D721Med (cell line): ENCODE measurements around the gene PTGS1.

Source experiments
- DNase-seq: peaks from one replicate; pipeline ENCODE4 v3.0.0; 2011; ENCODE audit warnings: low spot score; ENCODE audit not compliant: insufficient read length
- FAIRE-seq: peaks from 2 replicates; lab custom pipeline; 2011; peaks lifted over from hg19 to GRCh38; lab: Jason Lieb, UNC
- TF ChIP-seq, protein P1 (sequence below): IDR thresholded peaks from 2 replicates; pipeline ENCODE4 v1.5.1; 2012; ENCODE audit warnings: mild to moderate bottlenecking, control low read depth; ENCODE audit not compliant: insufficient read depth; ENCODE audit errors: missing control alignments

The PTGS1 gene

GRCh38 chr9:122372856-122373845, 2.3 kb downstream of the PTGS1 start:
- no peak for FAIRE-seq
- TF ChIP-seq, protein P1, sequence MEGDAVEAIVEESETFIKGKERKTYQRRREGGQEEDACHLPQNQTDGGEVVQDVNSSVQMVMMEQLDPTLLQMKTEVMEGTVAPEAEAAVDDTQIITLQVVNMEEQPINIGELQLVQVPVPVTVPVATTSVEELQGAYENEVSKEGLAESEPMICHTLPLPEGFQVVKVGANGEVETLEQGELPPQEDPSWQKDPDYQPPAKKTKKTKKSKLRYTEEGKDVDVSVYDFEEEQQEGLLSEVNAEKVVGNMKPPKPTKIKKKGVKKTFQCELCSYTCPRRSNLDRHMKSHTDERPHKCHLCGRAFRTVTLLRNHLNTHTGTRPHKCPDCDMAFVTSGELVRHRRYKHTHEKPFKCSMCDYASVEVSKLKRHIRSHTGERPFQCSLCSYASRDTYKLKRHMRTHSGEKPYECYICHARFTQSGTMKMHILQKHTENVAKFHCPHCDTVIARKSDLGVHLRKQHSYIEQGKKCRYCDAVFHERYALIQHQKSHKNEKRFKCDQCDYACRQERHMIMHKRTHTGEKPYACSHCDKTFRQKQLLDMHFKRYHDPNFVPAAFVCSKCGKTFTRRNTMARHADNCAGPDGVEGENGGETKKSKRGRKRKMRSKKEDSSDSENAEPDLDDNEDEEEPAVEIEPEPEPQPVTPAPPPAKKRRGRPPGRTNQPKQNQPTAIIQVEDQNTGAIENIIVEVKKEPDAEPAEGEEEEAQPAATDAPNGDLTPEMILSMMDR = no peak
- DNase-seq = no peak

- no peak for DNase-seq
- TF ChIP-seq, protein P1 = no peak
- FAIRE-seq = no peak
Observed at GRCh38 chr9:122374885-122375420, 4.1 kb downstream of the PTGS1 start.

- TF ChIP-seq, protein P1 = no peak
- DNase-seq (no peak), FAIRE-seq (no peak)
Observed at GRCh38 chr9:122376796-122377195, 6.0 kb downstream of the PTGS1 start.

DNA sequence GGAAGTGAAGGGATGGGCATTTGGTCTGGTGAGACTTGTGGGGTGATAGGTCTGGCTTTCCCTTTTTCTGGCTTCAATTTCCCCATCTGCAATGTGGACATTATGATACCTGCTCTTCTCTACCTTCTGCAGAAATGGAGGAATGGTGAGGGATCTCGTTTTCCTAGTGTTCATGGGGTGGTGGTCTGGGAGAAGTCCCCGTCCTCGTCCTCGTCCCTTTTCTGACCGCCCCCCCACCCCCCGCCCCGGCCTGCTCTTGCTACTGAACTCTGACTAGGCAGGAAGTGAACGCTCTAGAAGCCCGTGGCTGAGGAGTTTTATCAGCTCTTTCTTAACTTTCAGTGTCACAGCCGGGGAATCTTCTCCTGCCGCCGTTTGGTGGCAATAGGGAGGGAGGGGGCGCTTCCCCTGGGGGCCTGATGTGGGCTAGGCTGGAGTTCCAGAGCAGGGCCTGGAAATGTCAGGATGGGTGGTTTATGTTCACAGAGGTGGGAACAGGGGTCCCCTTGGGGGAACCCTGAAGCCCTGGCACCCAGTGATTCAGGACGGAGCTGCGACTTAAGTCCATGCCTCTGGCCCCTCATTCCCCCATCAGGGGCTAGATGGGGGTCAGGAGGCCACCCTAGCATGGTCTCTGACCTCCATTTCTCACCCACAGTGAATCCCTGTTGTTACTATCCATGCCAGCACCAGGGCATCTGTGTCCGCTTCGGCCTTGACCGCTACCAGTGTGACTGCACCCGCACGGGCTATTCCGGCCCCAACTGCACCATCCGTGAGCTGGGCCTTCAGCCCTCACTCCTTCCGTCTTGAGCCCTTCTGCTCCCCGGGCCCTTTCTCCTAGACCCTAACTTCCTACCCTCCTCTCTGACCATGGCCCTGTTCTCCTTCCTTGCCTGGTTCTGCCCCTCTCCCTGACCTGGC, 6.7 kb downstream of the PTGS1 start:
- no peak for FAIRE-seq
- TF ChIP-seq, protein P1 = no peak
- no peak for DNase-seq

GRCh38 chr9:122378236-122378635, 7.4 kb downstream of the PTGS1 start:
- FAIRE-seq = no peak
- TF ChIP-seq, protein P1 = no peak
- DNase-seq = no peak

DNA sequence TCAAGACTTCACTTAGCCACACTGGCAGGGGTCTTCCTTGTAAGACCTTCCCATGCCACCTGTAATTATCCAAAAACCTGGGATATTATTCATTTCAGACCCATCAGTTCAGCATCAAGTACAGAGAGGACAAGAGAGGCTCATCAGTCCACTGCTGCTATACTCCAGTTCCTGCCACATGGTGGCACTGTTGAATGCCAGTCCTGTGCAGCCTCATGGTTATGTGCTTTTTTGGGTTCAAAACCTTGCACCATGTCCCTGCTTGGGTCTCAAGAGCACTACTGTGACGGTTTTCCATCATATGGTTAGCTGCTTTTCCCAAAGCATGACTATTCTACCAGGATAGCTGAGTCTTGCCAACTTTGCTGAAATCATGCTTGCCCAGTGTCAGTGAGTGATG, 8.5 kb downstream of the PTGS1 start:
- TF ChIP-seq, protein P1 = peak; percentile 15
- FAIRE-seq = no peak
- DNase-seq = no peak
